Measurements from ENCODE around the gene BSCL2. TPM values are rescaled to one million over a fixed set of nuclear protein-coding genes. Genes with fewer than 3 reads are reported as not detected.
"Not testable (repeated sequence)": the region's sequence is repeated elsewhere in the genome, so short reads cannot be mapped to it uniquely, and the experiment has no call there.

BSCL2 gene
- 62.5 TPM for polyA plus RNA-seq (2012; ENCODE audit: insufficient read depth, insufficient read length)

DNA sequence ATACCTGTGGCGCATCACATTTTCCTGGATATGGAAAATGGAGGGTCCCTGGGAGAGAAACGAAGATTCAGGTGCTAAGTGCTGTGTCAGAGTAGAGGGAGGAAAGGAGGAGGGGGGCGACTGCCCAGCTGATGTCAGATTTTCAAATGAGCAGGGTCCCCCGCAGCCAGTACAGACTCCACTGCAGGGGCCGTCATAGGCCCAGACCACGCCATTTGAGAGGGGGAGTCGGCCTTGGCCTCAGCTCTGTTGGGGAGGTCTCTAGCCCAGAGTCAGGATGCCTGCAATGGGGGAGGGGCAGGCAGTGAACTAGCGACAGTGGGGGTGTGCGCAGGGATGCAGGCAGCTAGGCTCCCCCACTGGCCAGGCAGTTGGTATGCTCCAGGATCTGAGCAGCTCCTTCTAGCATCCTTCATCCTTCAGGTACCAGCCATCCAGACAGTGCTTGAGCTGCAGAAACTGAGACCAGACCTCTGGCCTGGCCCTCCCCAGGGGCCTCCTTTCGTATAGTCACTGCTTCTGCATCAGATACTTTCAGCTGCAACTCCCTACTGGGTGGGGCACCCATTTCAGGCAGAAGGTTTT is at the start of gene BSCL2, which contains the start of gene GNG3:
BSCL2 (minus strand) TSS at position 148 of the 585 bp plus-strand sequence. CDS start 229 bp downstream, outside the sequence.
GNG3 (plus strand) TSS at position 400 of the 585 bp plus-strand sequence. CDS start 620 bp downstream, outside the sequence.
- peak within 1 kb of the TSS; percentile 79 for H3K4me3 ChIP-seq (ENCODE audit: low read length)
- DNase-seq (ENCODE audit: low read depth, low spot score), result peak; percentile 33

DNA sequence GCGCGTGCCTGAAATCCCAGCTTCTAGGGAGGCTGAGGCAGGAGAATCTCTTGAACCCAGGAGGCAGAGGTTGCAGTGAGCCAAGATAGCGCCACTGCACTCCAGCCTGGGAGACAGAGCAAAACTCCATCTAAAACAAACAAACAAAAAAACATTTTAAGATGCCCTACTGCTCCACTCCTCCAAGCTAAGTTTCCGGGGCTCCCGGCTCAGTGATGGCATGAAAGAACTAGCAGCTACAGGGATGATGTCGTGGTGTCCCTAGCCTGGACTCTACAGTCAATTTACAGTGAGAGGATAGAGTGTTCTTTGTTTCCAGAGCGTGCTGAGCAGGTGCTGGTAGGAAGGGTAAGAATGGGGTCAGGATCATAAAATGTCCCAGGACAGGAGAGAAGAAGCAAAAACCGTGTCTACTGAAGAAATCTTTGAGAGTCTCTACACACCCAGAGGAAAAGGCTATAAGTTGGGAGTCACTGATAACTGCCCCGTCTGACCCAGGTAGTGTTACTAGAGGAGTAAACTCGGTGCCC is 47.9 kb upstream of the BSCL2 start:
- no peak for DNase-seq (ENCODE audit: low read depth, low spot score)
- no peak overlapping the region for H3K4me3 ChIP-seq (ENCODE audit: low read length)

GRCh38 chr11:62753736-62754603 is 46.7 kb upstream of the BSCL2 start, which contains the start of gene ZBTB3:
TSS of gene ZBTB3 (minus strand) at chr11:62754160. CDS start at chr11:62753664, 496 bp downstream.
- peak within 1 kb of the TSS; percentile 88 for H3K4me3 ChIP-seq (ENCODE audit: low read length)
- DNase-seq (ENCODE audit: low read depth, low spot score), result peak; percentile 100

- no peak for DNase-seq (ENCODE audit: low read depth, low spot score)
- H3K4me3 ChIP-seq (ENCODE audit: low read length), result peak overlapping the region; percentile 88
Observed at GRCh38 chr11:62752994-62753735, 45.9 kb upstream of the BSCL2 start.

- DNase-seq (ENCODE audit: low read depth, low spot score), result no peak
- H3K4me3 ChIP-seq (ENCODE audit: low read length), result no peak overlapping the region
Observed at GRCh38 chr11:62752177-62752785, 45.1 kb upstream of the BSCL2 start.

DNA sequence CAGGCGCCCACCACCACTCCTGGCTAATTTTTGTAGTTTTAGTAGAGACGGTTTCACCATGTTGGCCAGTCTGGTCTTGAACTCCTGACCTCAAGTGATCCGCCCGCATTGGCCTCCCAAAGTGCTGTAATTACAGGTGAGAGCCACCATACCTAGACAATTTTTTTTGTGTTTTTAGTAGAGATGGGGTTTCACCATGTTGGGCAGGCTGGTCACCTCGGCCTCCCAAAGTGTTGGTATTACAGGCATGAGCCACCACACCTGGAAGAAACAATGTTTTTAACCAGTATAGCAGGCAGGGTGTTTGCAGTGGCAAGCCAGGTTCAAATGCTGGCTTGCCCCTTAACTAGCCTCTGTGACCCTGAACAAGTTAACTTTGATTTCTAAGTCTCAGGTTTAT is 42.7 kb upstream of the BSCL2 start:
- H3K4me3 ChIP-seq (ENCODE audit: low read length); DNase-seq (ENCODE audit: low read depth, low spot score): not testable (repeated sequence)

GRCh38 chr11:62747475-62748160 is 40.4 kb upstream of the BSCL2 start:
- no peak overlapping the region for H3K4me3 ChIP-seq (ENCODE audit: low read length)
- no peak for DNase-seq (ENCODE audit: low read depth, low spot score)

- no peak overlapping the region for H3K4me3 ChIP-seq (ENCODE audit: low read length)
- no peak for DNase-seq (ENCODE audit: low read depth, low spot score)
Observed at GRCh38 chr11:62737196-62737595, 30.0 kb upstream of the BSCL2 start.

DNA sequence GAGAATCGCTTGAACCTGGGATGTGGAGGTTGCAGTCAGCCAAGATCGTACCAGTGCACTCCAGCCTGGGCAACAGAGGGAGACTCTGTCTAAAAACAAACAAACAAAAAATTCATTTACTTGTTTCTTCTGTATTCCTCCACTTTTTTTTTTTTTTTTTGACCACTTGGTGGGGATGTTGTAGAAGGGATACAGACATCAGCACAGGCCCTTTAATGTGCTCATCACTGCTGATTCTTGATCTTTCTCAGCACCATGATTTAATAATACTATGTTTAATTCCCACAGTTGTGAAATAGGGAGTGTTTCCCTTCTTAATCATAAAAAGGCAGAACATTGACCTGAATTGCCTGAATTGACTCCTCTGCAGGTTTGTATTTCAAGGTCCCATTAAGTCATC is 25.6 kb upstream of the BSCL2 start:
- DNase-seq (ENCODE audit: low read depth, low spot score), result no peak
- no peak overlapping the region for H3K4me3 ChIP-seq (ENCODE audit: low read length)

- DNase-seq (ENCODE audit: low read depth, low spot score), result not testable (repeated sequence)
- H3K4me3 ChIP-seq (ENCODE audit: low read length), result peak overlapping the region; percentile 78
Observed at GRCh38 chr11:62730076-62730475, 22.9 kb upstream of the BSCL2 start.

DNA sequence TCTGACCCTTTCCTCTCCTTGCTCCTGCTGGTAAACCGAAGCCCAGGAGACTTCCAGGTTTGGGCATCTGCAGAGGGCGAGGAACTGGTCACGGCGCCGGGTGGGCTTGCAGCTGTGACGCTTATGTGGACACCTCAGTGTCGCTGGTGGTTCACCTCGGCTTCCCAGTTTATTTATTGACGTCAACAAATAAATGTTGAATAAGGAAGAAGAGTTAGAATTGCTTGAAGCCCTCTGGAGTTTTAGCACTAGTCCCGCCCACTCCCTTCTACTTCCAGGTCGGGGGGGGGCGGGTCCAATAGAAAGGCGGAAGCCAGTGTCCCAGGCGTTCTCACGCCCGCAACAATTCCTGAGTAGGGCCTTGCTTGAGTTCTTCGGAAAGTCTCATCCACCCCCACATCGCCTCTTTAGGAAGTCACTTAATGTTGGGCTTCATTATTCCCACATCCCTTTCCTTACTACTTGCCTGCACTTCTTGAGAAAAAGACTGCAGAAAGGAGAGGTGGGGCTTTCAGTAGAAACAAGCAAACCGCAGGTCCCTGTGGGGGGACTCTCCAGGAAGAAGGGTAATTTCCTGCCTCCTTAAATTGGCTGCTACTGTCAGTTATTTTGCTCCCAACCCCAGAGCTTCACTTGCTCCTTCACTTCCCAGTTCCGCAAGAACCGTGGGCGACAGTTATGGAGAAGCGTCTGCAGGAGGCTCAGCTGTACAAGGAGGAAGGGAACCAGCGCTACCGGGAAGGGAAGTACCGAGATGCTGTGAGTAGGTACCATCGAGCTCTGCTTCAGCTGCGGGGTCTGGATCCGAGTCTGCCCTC is 21.2 kb upstream of the BSCL2 start, which contains the start of gene TTC9C:
TTC9C (plus strand) TSS at position 316 of the 818 bp plus-strand sequence; CDS start at position 679, 363 bp downstream.
- peak within 1 kb of the TSS; percentile 78 for H3K4me3 ChIP-seq (ENCODE audit: low read length)

GRCh38 chr11:62727872-62728170 is 20.6 kb upstream of the BSCL2 start:
- H3K4me3 ChIP-seq (ENCODE audit: low read length), result peak overlapping the region; percentile 78

More for the DNA sequence above, 21.2 kb upstream of the BSCL2 start, which contains the start of gene TTC9C:
- peak; percentile 82 for DNase-seq (ENCODE audit: low read depth, low spot score)

GRCh38 chr11:62727165-62727871 is 20.1 kb upstream of the BSCL2 start, which contains the start of gene HNRNPUL2:
TSS of gene HNRNPUL2 (minus strand) at chr11:62727457. CDS start at chr11:62727156, 301 bp downstream.
- peak within 1 kb of the TSS; percentile 78 for H3K4me3 ChIP-seq (ENCODE audit: low read length)

More at GRCh38 chr11:62727872-62728170, 20.6 kb upstream of the BSCL2 start:
- DNase-seq (ENCODE audit: low read depth, low spot score), result peak; percentile 99

DNA sequence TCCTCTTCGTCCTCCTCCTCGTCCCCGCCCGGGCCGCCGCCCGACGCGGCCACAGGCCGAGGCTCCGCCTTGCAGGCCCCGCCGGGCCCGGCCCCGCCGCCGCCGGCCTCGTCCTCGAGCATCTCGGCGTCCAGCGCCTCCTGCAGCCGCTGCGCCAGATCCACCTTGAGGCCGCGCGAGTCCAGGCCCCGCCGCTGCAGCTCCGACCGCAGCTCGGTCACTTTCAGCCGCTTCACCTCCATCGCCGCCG is 19.6 kb upstream of the BSCL2 start:
- DNase-seq (ENCODE audit: low read depth, low spot score), result no peak

More at GRCh38 chr11:62727165-62727871, 20.1 kb upstream of the BSCL2 start, which contains the start of gene HNRNPUL2:
- DNase-seq (ENCODE audit: low read depth, low spot score), result peak; percentile 99

GRCh38 chr11:62726156-62726914 is 19.1 kb upstream of the BSCL2 start:
- no peak for DNase-seq (ENCODE audit: low read depth, low spot score)
- peak overlapping the region; percentile 78 for H3K4me3 ChIP-seq (ENCODE audit: low read length)

More for the DNA sequence above, 19.6 kb upstream of the BSCL2 start:
- peak overlapping the region; percentile 78 for H3K4me3 ChIP-seq (ENCODE audit: low read length)

DNA sequence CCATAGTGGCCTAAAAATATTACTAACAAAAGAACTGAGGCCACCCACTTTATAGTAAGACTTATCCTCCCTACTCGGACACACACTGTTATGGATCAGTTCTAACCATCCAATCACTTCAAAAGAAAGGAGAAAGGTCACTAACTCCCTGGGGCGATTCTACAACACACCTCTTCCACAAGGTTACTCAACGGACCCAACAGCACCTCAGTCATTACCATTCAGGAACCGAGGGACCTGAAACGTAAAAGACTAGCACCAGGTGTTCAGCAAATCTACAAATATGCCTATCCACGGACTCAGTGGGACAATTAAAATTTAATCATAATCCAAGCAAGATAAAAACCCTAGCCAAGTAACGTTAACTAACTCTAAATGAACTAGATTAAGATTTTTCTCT is 18.4 kb upstream of the BSCL2 start:
- peak overlapping the region; percentile 78 for H3K4me3 ChIP-seq (ENCODE audit: low read length)
- DNase-seq (ENCODE audit: low read depth, low spot score), result no peak
